Neural progenitor cell (in vitro differentiated cells): Measurements from ENCODE around the gene GLIS1.

ENCODE experiments used
- CTCF ChIP-seq: fragments of 200-600 bp; sonication (generic); IDR thresholded peaks from 2 replicates; pipeline ENCODE4 v1.5.1; 2017; ENCODE audit warnings: antibody characterized with exemption, mild to moderate bottlenecking
- EZH2phosphoT487 ChIP-seq: fragments of 200-600 bp; sonication (generic); IDR thresholded peaks from 2 replicates; pipeline ENCODE4 v1.6.1; 2017; ENCODE audit warnings: antibody characterized with exemption

- TF ChIP-seq CTCF (no peak), EZH2phosphoT487 (no peak)
These were observed 216.9 kb downstream of the GLIS1 start for GRCh38 chr1:53521924-53522552.
